Measurements from ENCODE around the gene C9orf153.

DNA sequence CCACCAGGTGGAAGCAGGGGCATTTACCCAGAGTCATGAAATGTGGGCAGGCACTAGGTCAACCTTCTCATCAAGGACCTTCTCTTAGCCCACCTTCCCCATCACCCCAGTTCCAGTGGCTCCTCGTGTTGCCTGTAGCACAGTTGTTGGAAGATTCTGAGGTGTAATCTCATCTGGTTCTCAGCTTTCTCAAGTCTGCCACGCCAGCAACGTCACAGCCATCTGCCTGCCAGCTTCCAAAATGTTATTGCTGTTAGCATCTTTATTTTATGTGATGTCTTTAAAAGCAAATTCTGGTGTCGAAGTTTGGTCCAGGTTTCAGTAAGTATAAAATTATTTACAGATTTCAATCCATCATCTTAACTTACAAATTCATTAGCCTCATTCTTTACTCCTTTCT is 10.7 kb downstream of the C9orf153 start:
- TF ChIP-seq POLR2A (IDR thresholded peaks at IDR 0.05; ENCODE audit: extremely low read depth, insufficient read length) (no peak), MYC (IDR thresholded peaks at IDR 0.05; ENCODE audit: low read depth, low read length) (no peak)
- TF ChIP-seq, protein P1, sequence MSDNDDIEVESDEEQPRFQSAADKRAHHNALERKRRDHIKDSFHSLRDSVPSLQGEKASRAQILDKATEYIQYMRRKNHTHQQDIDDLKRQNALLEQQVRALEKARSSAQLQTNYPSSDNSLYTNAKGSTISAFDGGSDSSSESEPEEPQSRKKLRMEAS (IDR thresholded peaks at IDR 0.05; ENCODE audit: low read depth, low read length): no peak
- TF ChIP-seq, protein P2, sequence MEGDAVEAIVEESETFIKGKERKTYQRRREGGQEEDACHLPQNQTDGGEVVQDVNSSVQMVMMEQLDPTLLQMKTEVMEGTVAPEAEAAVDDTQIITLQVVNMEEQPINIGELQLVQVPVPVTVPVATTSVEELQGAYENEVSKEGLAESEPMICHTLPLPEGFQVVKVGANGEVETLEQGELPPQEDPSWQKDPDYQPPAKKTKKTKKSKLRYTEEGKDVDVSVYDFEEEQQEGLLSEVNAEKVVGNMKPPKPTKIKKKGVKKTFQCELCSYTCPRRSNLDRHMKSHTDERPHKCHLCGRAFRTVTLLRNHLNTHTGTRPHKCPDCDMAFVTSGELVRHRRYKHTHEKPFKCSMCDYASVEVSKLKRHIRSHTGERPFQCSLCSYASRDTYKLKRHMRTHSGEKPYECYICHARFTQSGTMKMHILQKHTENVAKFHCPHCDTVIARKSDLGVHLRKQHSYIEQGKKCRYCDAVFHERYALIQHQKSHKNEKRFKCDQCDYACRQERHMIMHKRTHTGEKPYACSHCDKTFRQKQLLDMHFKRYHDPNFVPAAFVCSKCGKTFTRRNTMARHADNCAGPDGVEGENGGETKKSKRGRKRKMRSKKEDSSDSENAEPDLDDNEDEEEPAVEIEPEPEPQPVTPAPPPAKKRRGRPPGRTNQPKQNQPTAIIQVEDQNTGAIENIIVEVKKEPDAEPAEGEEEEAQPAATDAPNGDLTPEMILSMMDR (IDR thresholded peaks at IDR 0.05; ENCODE audit: low read depth, low read length): no peak

Measured in NB4 (cell line).